Smooth muscle cell (in vitro differentiated cells): ENCODE data around the gene ADGRV1. TPM values are rescaled to one million over a fixed set of nuclear protein-coding genes. Genes with fewer than 3 reads are reported as not detected.
"Not testable (repeated sequence)": the region's sequence is repeated elsewhere in the genome, so short reads cannot be mapped to it uniquely, and the experiment has no call there.

Source experiments
- DNase-seq: peaks from one replicate; lab custom pipeline; 2025; ENCODE audit not compliant: unreplicated experiment; lab: John Stamatoyannopoulos, UW
- H2AFZ ChIP-seq: fragments of 200-600 bp; sonication (generic); 2 replicates; pipeline ENCODE4 v1.6.0; 2016; ENCODE audit warnings: antibody characterized with exemption, low read depth, mild to moderate bottlenecking
- H3F3A ChIP-seq: fragments of 200-600 bp; sonication (generic); 2 replicates; pipeline ENCODE4 v1.6.0; 2017; ENCODE audit warnings: antibody characterized with exemption, low read depth
- H3K27ac ChIP-seq: fragments of 200-600 bp; sonication (generic); 2 replicates; pipeline ENCODE4 v1.5.1; 2016; ENCODE audit warnings: low read depth, mild to moderate bottlenecking
- H3K27me3 ChIP-seq: fragments of 200-600 bp; sonication (generic); 2 replicates; pipeline ENCODE4 v1.6.1; 2016; ENCODE audit warnings: low read depth, mild to moderate bottlenecking
- H3K36me3 ChIP-seq: fragments of 200-600 bp; sonication (generic); 2 replicates; pipeline ENCODE4 v1.5.1; 2016; ENCODE audit warnings: low read depth
- H3K4me1 ChIP-seq: fragments of 200-600 bp; sonication (generic); 2 replicates; pipeline ENCODE4 v1.5.1; 2016; ENCODE audit warnings: low read depth
- H3K4me2 ChIP-seq: fragments of 200-600 bp; sonication (generic); 2 replicates; pipeline ENCODE4 v1.6.0; 2016; ENCODE audit warnings: mild to moderate bottlenecking
- H3K4me3 ChIP-seq: fragments of 200-600 bp; sonication (generic); 2 replicates; pipeline ENCODE4 v1.5.1; 2016; ENCODE audit warnings: mild to moderate bottlenecking
- H3K79me2 ChIP-seq: fragments of 200-600 bp; sonication (generic); 2 replicates; pipeline ENCODE4 v1.6.0; 2016; ENCODE audit warnings: low read depth, mild to moderate bottlenecking
- H3K9ac ChIP-seq: fragments of 200-600 bp; sonication (generic); 2 replicates; pipeline ENCODE4 v1.6.0; 2016; ENCODE audit warnings: low read depth
- H3K9me3 ChIP-seq: fragments of 200-600 bp; sonication (generic); replicated peaks from 2 replicates; pipeline ENCODE4 v1.5.1; 2016; ENCODE audit warnings: low read depth
- H4K20me1 ChIP-seq: fragments of 200-600 bp; sonication (generic); 2 replicates; pipeline ENCODE4 v1.6.0; 2016; ENCODE audit warnings: low read depth
- CTCF ChIP-seq: fragments of 200-600 bp; sonication (generic); IDR thresholded peaks from 2 replicates; pipeline ENCODE4 v1.5.1; 2017; ENCODE audit warnings: borderline replicate concordance, mild to moderate bottlenecking, antibody characterized with exemption; ENCODE audit not compliant: insufficient read depth, poor library complexity, severe bottlenecking
- WGBS: methylation state at CpG from one replicate; pipeline ENCODE4 v1.1.7; 2016; ENCODE audit warnings: low lambda C conversion rate; 5-methylcytosine and 5-hydroxymethylcytosine counted together
- polyA plus RNA-seq: library from polyadenylated mRNA; unstranded; fragments of >200 nt; fragmentation: Nextera tagmentation; extraction: Ambion mirVana; gene quantifications from 2 replicates; pipeline ENCODE4 v1.2.1, GENCODE V29; 2016
- total RNA-seq: library from RNA; depleted of rRNA; stranded (reverse); fragments of >200 nt; gene quantifications from 2 replicates; pipeline ENCODE4 v1.2.3, GENCODE V29; 2014

The ADGRV1 gene
- total and polyA plus RNA-seq, 2 experiments from 2014 or later, result 16.8 to 17.7 TPM

- Histone ChIP-seq H3K4me3 (no peak overlapping the region), H3K27ac (no peak overlapping the region), H4K20me1 (no peaks in the 10 kb centered on the region), H3K79me2 (no peaks in the 10 kb centered on the region), H3K9me3 (no peaks in the 10 kb centered on the region), H3K9ac (no peak overlapping the region), H3K27me3 (no peaks in the 10 kb centered on the region), H3K36me3 (no peaks in the 10 kb centered on the region), H2AFZ (no peak overlapping the region), H3K4me1 (no peaks in the 10 kb centered on the region), H3F3A (no peaks in the 10 kb centered on the region), H3K4me2 (no peak overlapping the region)
- no peak for DNase-seq
- WGBS, result 98% methylated on average over 2 of the region's 2 CpGs
- no peak for TF ChIP-seq CTCF
These were observed 123.7 kb downstream of the ADGRV1 start for GRCh38 chr5:90682278-90682677.

DNA sequence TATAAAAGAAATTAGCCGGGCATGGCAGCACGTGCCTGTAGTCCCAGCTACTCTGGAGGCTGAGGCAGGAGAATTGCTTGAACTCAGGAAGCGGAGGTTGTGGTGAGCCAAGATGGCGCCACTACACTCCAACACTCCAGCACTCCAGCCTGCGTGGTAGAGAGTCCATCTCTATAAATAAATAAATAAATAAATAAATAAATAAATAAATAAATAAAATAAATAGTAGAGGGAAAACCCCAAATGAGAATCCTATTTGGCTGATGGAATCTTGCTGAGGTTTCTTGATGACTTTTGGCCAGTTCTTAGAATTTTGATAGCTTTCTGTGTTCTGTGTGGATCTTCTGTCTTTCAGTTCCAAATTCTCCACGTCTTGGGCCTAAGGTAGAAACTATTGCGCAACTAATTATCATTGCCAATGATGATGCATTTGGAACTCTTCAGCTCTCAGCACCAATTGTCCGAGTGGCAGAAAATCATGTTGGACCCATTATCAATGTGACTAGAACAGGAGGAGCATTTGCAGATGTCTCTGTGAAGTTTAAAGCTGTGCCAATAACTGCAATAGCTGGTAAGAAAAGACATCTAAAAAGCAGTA is 126.9 kb downstream of the ADGRV1 start:
- Histone ChIP-seq H3K9ac (no peak overlapping the region), H3K79me2 (no peaks in the 10 kb centered on the region), H3K4me1 (no peaks in the 10 kb centered on the region), H3K27ac (no peak overlapping the region), H3K4me2 (no peak overlapping the region), H4K20me1 (no peaks in the 10 kb centered on the region), H3F3A (no peaks in the 10 kb centered on the region), H3K4me3 (no peak overlapping the region), H3K36me3 (no peaks in the 10 kb centered on the region), H2AFZ (no peak overlapping the region), H3K9me3 (no peaks in the 10 kb centered on the region), H3K27me3 (no peaks in the 10 kb centered on the region)
- no peak for TF ChIP-seq CTCF
- WGBS, result 95% methylated on average over 8 of the region's 8 CpGs
- DNase-seq, result no peak

- H3K27me3 ChIP-seq, H3F3A ChIP-seq, H3K4me3 ChIP-seq, H2AFZ ChIP-seq, H3K36me3 ChIP-seq, H4K20me1 ChIP-seq, DNase-seq, H3K4me2 ChIP-seq, H3K27ac ChIP-seq, H3K9ac ChIP-seq, H3K9me3 ChIP-seq, H3K79me2 ChIP-seq, H3K4me1 ChIP-seq: not testable (repeated sequence)
- WGBS, result 100% methylated on average over 2 of the region's 2 CpGs
These were observed 127.8 kb downstream of the ADGRV1 start for GRCh38 chr5:90686363-90686762.

- H3K9ac ChIP-seq, H3F3A ChIP-seq, DNase-seq, H3K36me3 ChIP-seq, H2AFZ ChIP-seq, H3K79me2 ChIP-seq, H3K4me1 ChIP-seq, H3K27ac ChIP-seq, H3K4me2 ChIP-seq, H3K27me3 ChIP-seq, H3K9me3 ChIP-seq, H3K4me3 ChIP-seq, H4K20me1 ChIP-seq: not testable (repeated sequence)
- 84% methylated on average over 2 of the region's 3 CpGs for WGBS
These were observed 128.9 kb downstream of the ADGRV1 start for GRCh38 chr5:90687458-90687857.

DNA sequence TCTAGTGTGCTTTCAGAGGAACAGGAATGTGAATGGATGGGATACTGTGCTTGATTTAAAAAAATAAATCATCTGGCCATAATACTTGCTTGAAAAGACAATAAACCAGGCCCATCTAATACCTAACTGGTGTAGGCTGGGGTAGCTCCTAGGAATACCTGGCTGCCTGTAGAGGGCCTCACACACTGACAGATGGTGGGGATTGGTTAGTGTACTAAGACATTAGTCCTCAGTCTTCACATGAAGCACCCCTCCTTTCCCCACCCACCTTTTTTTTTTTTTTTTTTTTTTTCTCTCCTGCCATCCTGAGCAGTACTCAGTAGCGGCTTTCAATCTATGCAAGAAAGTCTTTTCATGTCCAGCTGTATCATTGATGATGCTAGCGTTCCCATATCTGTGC is 130.5 kb downstream of the ADGRV1 start:
- Histone ChIP-seq H3K4me2 (no peak overlapping the region), H3K36me3 (no peaks in the 10 kb centered on the region), H4K20me1 (no peaks in the 10 kb centered on the region), H2AFZ (no peak overlapping the region), H3K9me3 (no peaks in the 10 kb centered on the region), H3K27ac (no peak overlapping the region), H3K9ac (no peak overlapping the region), H3K27me3 (no peaks in the 10 kb centered on the region), H3K4me1 (no peaks in the 10 kb centered on the region), H3K4me3 (no peak overlapping the region), H3F3A (no peaks in the 10 kb centered on the region), H3K79me2 (no peaks in the 10 kb centered on the region)
- no peak for TF ChIP-seq CTCF
- 98% methylated on average over 2 of the region's 2 CpGs for WGBS
- no peak for DNase-seq
